ENCODE measurements around the gene INPP5F. TPM values are rescaled to one million over a fixed set of nuclear protein-coding genes. Genes with fewer than 3 reads are reported as not detected.

INPP5F gene
- total RNA-seq, 1 donor: 38.0 TPM

DNA sequence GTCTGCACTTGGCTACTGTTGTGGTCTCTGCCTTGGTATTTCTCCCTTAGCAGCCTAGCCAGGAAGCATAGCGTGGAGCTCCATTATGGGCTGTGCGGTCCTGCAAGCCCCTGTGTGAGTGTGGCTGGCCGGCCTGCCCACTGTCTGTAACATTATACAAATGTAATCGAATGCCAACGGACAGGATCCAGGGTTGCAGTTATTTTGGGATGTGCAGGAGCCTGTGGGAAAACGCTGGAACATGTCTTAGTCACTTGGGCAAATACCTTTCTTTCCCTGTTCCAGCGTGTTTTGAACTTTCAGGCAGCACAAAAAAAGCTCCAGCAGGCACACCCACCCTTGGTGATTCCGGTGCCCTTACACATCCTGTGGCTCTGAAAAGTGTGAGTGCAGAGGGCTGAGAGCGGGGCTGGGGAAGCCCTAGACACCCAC, 45.2 kb upstream of the INPP5F start:
- no peak overlapping the region for H3K4me3 ChIP-seq (ENCODE audit: low read depth, low read length)
- TF ChIP-seq, protein P1, sequence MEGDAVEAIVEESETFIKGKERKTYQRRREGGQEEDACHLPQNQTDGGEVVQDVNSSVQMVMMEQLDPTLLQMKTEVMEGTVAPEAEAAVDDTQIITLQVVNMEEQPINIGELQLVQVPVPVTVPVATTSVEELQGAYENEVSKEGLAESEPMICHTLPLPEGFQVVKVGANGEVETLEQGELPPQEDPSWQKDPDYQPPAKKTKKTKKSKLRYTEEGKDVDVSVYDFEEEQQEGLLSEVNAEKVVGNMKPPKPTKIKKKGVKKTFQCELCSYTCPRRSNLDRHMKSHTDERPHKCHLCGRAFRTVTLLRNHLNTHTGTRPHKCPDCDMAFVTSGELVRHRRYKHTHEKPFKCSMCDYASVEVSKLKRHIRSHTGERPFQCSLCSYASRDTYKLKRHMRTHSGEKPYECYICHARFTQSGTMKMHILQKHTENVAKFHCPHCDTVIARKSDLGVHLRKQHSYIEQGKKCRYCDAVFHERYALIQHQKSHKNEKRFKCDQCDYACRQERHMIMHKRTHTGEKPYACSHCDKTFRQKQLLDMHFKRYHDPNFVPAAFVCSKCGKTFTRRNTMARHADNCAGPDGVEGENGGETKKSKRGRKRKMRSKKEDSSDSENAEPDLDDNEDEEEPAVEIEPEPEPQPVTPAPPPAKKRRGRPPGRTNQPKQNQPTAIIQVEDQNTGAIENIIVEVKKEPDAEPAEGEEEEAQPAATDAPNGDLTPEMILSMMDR (IDR thresholded peaks at IDR 0.05; ENCODE audit: insufficient read depth, low read depth, low read length): no peak
- DNase-seq (ENCODE audit: low read depth): no peak

DNA sequence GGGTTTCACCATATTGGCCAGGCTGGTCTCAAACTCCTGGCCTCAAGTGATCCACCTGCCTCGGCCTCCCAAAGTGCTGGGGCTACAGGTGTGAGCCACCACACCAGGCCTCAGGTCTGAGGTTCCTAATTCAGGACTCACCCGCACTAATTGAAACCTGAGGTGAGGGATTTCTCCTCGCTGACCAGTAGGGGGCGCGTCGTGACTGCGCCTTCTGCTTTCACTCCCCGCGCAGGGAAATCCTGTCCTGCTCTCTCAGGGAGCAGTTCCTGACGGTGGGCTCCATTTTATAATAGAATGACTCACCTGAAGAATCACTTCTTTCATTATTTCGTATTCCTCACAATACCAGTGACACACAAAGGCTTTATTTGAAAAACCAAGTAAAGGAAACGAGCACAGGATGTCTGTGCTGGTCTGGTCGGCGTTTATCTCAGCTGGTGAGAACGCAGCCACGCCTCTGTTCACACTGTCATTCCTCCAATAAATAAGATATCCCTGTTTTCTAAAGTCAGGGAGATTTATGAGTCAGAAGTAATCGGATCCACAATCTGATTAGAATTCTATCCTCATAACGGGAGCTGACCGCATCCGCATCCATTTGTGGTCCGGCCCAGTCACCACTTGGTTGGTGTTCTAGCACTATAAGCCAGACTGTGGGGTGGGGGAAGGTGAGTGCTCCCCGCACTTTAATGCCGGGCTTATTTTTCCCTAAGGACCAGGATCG, 39.2 kb upstream of the INPP5F start:
- TF ChIP-seq, protein P1 (IDR thresholded peaks at IDR 0.05; ENCODE audit: insufficient read depth, low read depth, low read length): peak; percentile 71
- DNase-seq (ENCODE audit: low read depth): peak; percentile 86
- peak overlapping the region; percentile 46 for H3K4me3 ChIP-seq (ENCODE audit: low read depth, low read length)

DNA sequence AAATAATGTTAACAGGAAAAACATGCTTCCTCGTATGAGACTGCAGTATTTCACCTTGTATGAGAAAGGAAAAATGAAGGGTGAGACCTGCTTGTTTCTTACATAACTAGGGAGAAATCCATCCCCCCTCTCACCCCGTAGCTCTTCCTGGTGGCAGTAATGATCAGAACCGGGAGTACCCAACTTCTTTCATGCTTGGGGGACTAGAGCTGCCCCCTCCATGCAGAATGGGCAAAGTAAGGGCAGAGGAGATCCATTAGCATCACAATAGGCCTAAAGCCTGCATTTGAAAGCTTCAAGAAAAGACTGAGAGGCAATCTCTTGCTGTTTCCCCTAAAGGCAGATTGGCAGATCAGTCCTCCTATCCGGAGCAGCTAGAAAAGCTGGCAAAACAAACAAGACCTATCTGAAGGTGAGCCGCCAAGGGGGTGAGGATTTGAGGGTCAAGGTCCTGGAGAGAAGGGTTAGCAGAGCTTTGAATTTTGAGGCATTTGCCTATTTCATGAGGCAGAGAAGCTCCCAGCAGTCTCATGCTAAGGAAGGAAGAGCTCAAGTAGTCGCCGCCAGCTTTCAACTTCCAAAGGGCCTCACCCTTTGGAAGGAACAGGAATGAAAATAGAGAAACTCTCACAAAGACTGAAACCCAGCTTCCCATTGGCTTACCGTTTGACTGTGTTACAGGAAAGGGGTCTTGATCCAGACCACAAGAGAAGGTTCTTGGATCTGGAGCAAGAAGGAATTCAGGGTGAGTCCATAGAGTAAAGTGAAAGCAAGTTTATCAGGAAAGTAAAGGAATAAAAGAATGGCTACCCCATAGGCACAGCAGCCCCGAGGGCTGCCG, 38.4 kb upstream of the INPP5F start:
- peak; percentile 22 for DNase-seq (ENCODE audit: low read depth)
- H3K4me3 ChIP-seq (ENCODE audit: low read depth, low read length): no peak overlapping the region
- TF ChIP-seq, protein P1 (IDR thresholded peaks at IDR 0.05; ENCODE audit: insufficient read depth, low read depth, low read length): no peak

DNA sequence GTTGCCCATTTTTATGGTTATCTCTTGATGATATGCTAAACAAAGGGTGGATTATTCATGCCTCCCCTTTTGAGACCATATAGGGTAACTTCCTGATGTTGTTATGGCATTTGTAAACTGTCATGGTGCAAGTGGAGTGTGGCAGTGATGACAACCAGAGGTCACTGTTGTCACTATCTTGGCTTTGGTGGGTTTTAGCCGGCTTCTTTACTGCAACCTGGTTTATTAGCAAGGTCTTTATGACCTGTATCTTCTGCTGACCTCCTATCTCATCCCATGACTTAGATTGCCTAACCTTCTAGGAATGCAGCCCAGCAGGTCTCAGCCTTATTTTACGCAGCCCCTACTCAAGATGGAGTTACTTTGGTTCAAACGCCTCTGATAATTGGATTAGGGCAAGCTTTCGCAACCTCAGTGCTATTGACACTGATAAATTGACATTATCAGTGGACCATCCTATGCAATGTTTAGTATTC, 37.8 kb upstream of the INPP5F start:
- no peak for DNase-seq (ENCODE audit: low read depth)
- TF ChIP-seq, protein P1 (IDR thresholded peaks at IDR 0.05; ENCODE audit: insufficient read depth, low read depth, low read length): no peak
- H3K4me3 ChIP-seq (ENCODE audit: low read depth, low read length): no peak overlapping the region

DNA sequence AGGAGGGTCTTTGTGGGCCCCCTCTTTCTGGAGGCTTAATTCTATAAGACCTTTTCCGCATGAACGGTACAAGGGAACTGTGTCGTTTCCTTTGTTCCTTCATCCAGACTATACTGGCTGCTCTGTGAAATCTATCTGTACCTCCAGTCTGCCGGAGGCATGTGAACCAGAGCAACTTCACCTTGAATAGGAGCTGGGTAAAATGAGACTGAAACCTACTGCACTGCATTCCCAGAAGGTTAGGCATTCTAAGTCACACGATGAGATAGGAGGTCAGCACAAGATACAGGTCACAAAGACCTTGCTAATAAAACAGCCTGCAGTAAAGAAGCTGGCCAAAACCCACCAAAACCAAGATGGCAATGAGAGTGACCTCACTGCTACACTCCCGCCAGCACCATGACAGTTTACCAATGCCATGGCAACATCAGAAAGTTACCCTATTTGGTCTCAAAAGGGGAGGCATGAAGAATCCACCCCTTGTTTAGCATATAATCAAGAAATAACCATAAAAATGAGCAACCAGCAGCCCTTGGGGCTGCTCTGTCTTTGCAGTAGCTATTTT, 36.8 kb upstream of the INPP5F start:
- no peak for DNase-seq (ENCODE audit: low read depth)
- TF ChIP-seq, protein P1 (IDR thresholded peaks at IDR 0.05; ENCODE audit: insufficient read depth, low read depth, low read length): no peak
- no peak overlapping the region for H3K4me3 ChIP-seq (ENCODE audit: low read depth, low read length)

DNA sequence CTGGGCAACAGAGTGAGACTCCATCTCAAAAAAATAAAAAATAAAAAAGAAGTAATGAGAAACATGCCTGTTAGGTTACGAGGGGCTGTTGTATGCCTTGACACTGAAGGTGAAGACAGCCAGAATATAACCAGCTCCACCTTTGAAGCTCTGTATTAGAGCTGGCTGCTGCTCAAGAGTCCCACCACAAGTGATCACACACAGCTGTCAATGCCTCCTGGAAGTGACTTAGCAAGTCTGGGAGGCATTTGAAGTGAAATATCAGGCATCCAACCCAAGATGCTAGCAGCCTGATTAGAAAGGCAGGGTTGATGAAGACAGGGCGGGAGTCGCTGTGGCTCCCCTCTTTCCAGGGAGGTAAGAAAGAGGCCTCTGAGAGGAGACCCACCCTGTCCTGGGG, 34.1 kb upstream of the INPP5F start:
- H3K4me3 ChIP-seq (ENCODE audit: low read depth, low read length): no peak overlapping the region
- TF ChIP-seq, protein P1 (IDR thresholded peaks at IDR 0.05; ENCODE audit: insufficient read depth, low read depth, low read length): no peak
- DNase-seq (ENCODE audit: low read depth): no peak

Data from fibroblast of villous mesenchyme (primary cell).